HG03175 (cell line): Measurements from ENCODE around the gene CD58.
"Not testable (repeated sequence)": the region's sequence is repeated elsewhere in the genome, so short reads cannot be mapped to it uniquely, and the experiment has no call there.

Source experiments
- ATAC-seq: cut with Tn5 transposase; IDR thresholded peaks from one replicate; pipeline ENCODE4 v1.9.1; 2021; ENCODE audit warnings: mild to moderate bottlenecking, moderate library complexity; ENCODE audit not compliant: unreplicated experiment

The CD58 gene, protein sequence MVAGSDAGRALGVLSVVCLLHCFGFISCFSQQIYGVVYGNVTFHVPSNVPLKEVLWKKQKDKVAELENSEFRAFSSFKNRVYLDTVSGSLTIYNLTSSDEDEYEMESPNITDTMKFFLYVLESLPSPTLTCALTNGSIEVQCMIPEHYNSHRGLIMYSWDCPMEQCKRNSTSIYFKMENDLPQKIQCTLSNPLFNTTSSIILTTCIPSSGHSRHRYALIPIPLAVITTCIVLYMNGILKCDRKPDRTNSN

DNA sequence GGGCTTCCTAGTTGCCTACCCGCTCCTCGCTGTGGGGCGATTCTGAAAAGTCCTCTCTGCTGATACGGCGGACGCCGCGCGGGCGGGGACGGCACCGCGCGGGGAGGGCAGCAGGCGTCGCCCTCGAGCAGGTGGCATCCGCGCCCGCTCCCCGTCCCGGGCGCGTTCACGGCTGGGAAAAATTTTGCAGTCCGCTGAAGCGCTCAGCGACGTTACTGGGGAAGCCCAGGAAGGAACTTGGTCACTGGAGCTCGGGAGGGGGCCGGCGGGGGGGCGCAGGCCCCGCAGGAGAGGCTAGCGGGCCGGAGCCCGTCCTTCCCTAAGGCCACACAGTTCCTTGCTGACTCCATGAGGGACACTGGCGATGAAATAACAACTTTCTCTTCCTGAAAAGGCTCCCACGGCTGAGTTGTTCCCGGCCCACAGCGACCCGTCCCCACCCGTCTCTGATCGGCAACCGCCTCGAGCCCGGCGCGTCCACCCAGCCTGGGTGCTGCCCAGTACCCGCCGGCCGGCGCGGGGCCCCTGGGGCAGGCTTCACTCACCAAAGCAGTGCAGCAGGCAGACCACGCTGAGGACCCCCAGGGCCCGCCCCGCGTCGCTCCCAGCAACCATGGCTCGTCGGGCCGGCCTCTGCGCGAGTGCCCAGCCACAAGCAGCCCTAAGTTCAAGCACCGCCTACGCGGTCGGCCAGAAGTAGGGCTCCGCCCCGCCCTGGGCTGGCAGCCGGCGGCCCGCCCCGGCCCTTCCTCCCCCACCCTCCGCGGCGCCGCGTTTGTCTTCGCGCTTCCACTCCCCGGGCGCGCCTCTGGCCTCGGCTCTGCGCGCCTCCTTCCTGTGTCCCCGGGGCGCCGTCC, at the start of gene CD58:
CD58 (minus strand) TSS at position 669 of the 857 bp plus-strand sequence; CDS start at position 615, 54 bp downstream.
- ATAC-seq = peak; percentile 66

DNA sequence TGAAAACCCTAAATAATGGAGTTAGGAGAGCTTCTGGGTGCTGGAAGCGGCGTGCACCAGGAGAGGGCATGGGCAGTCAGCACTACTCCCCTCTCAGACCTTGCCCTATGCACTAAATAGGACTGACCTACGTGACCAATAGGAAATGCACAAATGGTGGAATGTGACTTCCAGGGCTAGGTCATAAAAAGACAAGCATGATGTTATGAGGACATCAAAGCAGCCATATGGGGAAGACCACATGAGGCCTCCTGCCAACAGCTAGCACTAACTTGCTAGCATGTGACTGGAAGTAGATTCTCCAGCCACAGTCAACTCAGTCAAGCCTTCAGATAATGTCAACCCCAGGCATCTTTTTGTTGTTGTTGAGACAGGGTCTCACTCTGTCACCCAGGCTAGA, 49.6 kb upstream of the CD58 start:
- not testable (repeated sequence) for ATAC-seq

DNA sequence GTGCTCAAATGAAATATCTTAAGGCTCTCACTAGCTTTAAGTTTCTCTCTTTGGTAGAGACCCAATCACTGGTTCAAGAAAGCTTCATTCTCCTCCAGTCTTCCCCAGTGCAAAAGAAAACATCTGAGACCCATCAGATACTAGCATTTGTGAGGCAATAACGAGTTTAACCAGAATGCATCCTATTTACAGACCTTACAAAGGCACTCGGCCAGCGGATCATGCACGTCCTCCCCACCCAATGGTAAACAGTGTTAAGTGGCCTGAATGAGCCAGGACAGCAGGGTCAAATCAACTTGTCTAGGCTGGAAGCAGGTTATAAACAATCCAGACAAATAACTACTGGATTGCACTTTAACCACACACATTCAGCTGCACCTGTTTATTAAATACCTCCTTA, 48.3 kb upstream of the CD58 start:
- not testable (repeated sequence) for ATAC-seq

DNA sequence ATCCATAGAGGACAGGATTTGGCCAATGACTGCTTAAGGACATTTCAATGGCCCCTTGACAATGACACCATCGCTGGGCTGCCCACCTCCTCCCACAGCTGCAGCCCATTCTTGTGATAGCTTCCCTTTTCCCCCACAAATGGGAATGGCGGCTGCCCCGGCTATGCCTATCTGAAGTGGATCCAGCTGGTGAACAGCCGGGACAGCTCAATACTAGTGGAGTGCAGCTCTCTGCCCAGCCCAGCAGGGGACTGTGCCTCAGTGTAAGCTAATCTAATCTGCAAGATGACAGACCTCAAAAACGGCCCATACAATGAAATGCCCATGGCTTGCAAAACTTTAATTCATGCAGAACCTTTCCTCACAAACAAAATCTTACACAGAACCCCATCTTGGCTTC, 47.0 kb upstream of the CD58 start:
- not testable (repeated sequence) for ATAC-seq

DNA sequence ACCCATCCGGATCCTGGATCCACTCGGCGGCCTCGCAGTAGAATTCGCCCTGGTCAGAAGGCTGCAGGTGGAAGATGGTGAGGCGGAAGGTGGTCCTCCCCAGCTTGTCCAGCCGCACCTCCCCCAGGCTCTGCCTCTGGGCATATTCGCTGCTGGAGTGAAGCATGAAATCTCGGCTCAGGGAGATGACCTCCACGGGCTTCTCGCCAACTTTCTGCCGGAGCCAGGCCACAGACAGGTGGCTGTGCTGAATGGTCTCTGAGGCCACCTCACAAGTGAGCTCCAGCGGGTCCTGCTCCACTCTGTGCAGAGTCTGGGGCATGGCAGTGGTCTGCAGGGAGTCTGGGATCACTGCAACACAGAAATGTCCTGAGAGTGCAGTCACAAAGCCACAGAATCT, 43.0 kb upstream of the CD58 start:
- ATAC-seq = not testable (repeated sequence)

DNA sequence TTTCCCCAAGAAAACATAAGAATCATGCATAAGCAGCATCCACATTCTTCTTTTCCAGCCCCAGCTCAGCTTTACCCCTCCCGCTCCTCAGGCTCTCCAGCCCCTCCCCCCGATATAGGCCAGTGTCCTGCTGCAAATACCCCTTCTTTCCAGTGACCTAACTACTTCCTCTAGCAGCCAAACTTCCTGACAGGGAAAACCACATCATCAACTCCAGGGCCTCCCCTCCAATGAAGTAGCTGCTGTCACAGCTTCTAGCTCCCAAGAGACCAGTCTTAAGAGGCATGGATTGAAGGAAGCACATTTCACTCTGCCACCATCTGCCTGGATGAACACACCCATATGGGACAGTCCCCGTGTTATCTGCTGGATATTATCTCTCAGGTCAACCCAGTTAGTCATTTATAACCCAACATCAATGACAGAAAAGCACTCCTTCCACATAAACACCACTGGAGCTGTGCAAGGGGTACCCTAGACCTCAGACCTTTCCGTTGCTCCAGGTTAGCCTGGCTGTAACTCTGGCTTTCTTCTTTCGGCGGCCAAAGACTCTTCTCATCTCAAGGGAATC, 39.1 kb upstream of the CD58 start:
- ATAC-seq = not testable (repeated sequence)

DNA sequence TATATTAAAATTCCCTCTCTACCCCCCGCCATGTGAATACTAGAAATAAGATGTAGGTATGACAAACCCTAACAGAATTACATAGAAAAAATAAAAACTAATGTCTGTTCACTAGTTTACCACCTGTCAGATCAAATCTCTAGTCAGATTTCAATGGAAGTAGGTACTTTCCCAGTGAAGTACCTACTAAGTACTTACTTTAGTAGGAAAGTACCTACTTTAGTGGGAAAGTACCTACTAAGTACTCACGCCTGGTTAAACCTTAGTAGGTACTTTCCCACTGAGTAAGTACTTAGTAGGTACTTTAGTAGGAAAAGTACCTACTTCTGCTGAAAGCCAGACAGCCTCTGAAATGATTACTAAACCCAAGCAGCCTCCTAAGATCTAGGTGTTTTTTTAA, 38.0 kb upstream of the CD58 start:
- ATAC-seq = not testable (repeated sequence)

DNA sequence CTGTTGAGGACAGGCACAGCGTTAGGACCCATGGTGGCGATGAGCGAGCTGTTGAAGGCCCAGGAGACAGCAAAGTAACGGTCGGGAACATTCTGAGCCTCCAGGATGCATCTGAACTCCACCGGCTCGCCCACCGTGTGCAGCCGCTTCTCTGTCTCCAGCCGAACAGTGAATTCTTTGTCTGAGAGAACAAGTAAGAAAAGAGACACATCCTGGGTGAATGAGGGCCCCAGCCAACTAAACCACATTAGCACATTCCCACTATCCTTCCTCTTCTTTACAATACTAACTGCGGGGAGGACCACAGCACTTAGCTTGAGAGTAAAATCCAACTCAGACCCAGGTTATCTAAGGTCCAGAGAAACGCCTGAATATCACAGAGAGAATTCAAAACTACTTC, 37.3 kb upstream of the CD58 start:
- not testable (repeated sequence) for ATAC-seq

DNA sequence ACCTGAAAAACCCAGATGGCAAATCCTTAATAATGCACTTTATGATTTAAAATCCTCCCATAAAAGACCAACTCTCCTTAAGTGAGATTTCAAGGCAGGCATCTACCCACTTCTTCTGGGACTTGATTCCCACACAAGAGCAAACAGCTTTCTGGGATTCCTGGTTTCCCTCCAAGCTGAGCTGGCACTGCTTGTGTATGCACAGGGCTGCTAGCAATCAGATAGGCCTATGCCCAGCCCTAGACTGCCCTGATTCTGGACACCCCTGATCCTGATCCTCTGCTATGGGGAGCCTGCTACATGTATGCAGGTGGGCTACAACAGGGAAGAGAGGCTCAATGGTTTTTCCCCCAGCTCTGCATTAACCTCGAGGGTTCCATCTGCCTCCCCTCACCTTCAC, 36.6 kb upstream of the CD58 start:
- ATAC-seq = not testable (repeated sequence)

DNA sequence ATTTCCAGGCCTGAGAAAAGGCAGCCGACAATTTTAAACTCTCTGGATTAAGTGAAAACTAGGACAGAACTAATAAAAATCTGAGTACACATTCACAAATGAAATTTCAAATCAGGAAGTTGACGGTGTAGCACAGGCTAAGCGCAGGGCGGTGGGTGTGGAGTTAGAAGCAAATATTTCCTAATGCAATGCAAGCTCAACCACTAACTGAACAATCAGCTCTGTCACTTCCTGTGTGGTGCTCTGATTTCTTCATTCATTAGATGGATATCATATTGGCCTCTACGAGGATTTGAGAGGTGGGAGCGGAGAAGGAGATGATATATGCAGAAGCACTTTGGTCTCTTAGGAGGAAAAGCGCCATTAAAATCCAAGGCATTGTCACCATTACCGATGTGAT, 35.2 kb upstream of the CD58 start:
- not testable (repeated sequence) for ATAC-seq

DNA sequence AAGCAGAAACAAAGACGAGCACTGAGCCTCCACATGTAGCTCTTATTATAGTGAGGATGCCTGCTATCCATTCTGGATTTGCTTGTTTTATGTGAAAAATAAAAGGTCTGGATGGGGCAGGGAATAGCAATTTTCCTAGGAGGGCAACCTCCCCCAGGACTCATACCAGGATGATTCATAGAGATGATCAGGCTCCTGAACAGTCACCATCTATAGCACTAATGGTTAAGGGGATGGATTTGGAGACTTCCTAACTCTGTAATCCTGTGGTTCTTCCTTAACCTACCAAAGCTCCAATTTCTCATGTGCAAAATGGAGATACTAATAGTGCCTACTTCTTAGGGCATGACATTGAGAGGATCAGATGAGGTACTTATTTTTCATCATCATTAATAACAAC, 34.5 kb upstream of the CD58 start:
- ATAC-seq = no peak

DNA sequence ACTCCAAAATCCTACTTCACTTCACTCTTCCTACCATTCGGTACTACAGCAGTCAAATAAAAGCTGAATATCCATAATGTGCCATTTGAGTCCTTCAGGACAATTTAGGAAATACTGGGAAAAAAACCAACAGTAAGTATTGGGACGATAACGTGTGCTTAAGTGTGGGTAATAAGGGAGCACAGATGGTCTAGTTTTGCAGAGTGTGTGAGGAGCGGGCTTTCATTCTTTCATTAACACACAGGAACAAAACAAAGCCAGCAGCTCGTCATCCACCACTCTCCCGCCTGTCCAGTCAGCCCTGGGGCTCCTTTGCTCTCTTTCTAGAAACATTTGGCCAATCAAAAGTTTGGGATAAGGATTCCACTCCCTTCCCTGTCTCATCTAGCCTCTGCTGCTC, 33.6 kb upstream of the CD58 start:
- not testable (repeated sequence) for ATAC-seq

DNA sequence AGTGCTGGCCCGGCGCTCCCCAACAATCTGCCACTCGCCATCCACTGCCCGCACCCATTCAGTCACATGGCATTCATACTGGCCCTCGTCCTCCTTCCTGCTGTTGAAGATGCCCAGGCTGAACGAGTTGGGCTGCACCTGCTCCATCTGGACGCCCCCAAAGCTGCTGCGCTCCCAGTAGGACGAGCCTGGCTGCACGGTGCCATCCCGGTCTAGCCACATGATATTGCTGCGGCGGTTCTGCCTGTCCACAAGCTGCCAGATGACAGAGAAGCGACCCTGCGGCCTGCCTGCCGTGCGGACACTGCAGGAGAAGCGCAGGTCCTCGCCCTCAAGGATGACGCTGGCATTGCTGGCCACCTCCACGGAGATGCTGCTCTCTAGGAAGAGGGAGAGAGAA, 32.8 kb upstream of the CD58 start:
- not testable (repeated sequence) for ATAC-seq

DNA sequence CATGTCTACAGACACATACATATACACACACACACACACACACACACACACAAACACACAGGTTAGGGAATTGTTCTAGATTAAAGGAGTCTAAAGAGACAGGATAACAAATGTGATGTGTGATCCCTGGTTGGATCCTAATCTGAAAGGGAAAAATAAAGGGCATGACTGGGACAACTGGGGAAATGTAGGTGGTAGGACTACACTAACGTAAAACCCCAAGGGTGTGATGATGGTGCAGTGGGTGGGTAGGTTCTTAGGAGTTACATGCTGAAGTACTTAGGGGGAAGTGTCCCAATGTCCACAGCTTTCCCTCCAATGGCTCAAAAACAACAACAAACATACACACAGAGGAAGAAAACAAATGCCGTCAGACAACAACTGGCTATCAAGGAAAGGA, 28.5 kb upstream of the CD58 start:
- not testable (repeated sequence) for ATAC-seq

DNA sequence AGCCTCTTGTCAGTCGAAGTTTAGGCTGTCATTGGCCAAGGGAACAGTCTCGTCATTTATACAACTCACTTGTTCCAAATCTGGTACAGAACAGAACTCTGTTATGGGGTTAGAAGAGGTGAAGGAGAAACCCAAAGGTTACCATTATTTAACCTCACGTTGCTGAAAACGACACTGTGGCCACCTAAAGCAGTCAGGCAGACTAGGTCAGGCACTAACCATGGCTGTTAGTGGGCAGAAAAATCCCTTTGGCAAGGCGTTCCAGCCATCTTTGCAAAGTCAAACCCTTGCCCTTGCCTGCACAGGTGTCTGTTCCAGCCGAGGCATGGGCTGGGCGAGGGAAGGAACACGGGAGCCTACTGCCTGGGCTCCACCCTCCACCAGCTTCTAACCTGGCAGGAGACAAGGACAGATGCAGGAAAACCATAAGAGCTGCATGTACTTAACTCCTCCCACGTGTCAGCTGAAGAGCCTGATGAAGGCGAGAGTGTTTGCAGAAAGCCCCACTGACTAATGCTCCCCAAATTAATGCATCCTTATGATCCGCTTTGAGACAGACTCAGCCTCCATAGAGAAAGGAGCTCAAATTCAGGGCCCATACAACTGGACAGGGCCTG, 27.7 kb upstream of the CD58 start:
- ATAC-seq = not testable (repeated sequence)

DNA sequence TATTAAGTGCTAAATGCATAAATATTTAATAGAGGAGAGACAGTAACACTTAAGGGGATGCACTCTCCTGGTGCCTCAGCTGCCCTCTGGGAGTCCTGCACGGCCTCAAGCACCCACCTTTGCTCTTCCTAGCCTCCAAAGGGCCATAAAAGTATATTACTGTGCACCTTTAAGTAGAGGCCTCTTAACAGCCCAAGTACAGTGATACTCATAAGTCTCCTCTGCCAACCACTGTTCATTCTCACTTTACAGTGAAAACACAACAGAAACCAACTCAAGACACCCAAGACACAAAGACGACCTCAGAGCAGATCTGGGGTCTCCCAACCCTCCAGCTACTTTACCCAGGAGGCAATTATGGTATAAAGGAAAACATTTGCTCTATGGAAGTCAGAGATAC, 26.6 kb upstream of the CD58 start:
- ATAC-seq = peak; percentile 81

DNA sequence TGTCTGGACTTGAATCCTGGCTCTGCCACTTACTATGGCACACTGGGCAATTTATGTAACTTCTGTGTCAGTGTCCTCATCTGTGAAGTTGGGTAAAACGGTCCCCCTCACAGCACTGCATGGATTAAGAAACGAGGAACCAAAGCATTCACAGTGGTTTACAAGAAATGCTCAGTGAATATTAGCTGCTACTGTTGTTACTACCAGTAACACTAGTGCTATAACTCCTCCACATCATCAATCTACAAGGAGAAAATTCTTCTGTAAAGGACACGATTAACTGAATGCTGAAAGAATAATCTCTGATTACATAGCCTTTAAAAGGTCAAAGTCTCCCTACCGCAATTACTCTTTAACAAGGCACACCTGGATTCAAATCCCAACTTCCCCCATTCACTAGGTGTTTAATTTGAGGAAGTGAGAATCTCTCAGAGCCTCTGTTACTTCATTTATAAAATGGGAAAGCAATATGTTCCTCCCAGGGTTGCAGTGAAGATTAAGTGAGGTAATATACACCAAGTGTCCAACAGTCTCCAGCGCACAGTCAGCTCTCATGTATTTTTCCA, 26.0 kb upstream of the CD58 start:
- not testable (repeated sequence) for ATAC-seq

DNA sequence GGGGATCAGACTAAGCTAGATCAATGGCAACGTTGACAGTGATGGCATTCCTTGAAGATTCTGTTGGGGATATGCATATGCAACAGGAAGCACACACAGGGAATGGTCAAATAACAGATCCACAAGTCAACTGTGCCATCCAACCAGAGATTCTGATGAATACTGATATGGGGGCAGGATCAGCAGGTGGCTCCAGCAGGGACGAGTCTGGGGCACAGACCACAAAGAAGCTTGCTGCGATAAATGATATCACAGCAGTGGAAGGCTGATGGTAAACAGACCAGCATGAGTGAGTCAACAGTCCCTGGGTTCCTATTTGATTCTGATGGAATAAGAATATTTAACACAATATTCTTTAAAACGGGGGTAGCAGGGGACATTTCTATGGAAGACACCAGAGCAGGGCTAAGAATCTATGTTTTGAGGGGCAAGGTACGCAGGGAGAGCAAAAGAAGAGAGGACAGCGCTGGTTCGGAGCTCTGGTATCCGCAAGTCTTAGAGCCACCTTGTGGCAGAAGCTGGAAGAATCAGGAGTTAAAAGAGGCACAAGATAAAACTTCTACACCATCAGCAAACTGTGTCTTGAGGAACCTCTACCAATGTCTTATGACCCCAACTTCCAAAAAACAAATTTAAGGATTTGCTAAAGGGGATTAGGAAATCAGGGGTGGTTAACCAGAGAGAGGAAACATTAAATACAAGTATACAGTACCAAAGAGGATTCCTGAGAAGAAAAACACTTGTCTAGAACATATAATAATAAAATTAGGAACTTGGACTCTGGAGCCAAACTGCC, 25.3 kb upstream of the CD58 start:
- ATAC-seq = peak; percentile 32

DNA sequence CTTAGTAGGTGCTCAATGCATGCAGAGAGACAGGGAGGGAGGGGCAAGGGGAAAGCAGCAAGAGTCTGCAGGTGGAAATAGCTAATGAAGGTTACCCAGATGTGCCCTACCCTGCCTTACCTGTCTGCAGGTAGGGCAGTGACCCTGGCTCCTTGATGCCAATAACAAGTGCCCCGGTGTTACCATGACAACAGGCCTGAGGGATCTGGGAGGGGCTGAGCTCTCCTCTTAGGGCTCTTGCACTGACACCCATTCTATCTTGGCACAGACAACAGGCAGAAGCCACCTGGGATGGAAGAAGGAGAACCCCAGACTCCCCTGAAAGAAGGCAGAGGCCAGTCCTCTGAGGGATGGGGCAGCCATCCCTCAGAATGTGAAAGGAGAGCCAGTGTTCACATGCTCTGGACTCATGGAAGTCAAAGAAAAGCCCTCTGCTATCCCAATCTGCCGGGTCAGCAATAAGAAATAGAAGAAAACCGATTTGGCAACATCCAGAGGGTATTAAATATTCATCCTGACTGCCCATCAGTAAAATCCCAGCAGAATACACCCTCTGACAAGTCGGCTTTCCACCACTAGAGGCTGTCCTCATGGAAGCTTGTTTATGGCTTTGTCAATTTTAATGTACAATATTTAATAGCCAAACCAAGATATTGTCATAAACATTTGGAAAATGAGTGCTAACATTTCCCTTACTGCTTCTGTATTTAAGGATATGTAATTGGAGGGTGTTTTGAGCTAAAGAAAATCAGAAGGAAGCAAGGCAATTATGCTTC, 24.4 kb upstream of the CD58 start:
- not testable (repeated sequence) for ATAC-seq
